ENCODE data around the gene ITSN2. TPM values are rescaled to one million over a fixed set of nuclear protein-coding genes. Genes with fewer than 3 reads are reported as not detected.

ITSN2 gene
- total RNA-seq, 1 experiment from 2014 or later = 26.5 TPM

- H4K20me1 ChIP-seq (ENCODE audit: insufficient read depth) = no peaks in the 10 kb centered on the region
- ChIA-PET RAD21 (ENCODE audit: low non-redundant PET in 1 of 2, low total read pairs in 2 of 2, uncharacterized antibody in 2 of 2, unreplicated experiment in 2 of 2) (interaction anchor here in 1 of 2 experiments (0.6 kb wide), 1 partner anchor 228 kb away, joined by 5 read pairs; no protein-coding TSS in a partner anchor), POLR2A (no interaction called here), CTCF (no interaction called here)
- no peak overlapping the region for H3K4me3 ChIP-seq (replicated peaks in 1 of 2; ENCODE audit: low read depth in 1 of 2, low read length in 2 of 2)
- H3K27me3 ChIP-seq (ENCODE audit: insufficient read depth, low read length) = no peaks in the 10 kb centered on the region
- no peaks in the 10 kb centered on the region for H3K79me2 ChIP-seq (ENCODE audit: insufficient read depth, low read length)
- TF ChIP-seq YY1 (IDR thresholded peaks at IDR 0.05; ENCODE audit: extremely low read depth, insufficient replicate concordance, low read depth, low read length) (no peak), POLR2AphosphoS5 (IDR thresholded peaks at IDR 0.05; ENCODE audit: low read depth, low read length) (no peak), JUND (IDR thresholded peaks at IDR 0.05) (no peak), ZBTB33 (IDR thresholded peaks at IDR 0.05; ENCODE audit: extremely low read depth, insufficient replicate concordance, low read length) (no peak)
- H3K9ac ChIP-seq (ENCODE audit: low read length) = no peak overlapping the region
- H3K9me3 ChIP-seq (ENCODE audit: control insufficient read depth in 1 of 2, insufficient read depth in 1 of 2, low read depth in 1 of 2, low read length in 2 of 2) = no peaks in the 10 kb centered on the region
- no peak for ATAC-seq
- H3K36me3 ChIP-seq (ENCODE audit: control insufficient read depth in 1 of 2, insufficient read depth in 2 of 2, low read length in 2 of 2) = no peaks in the 10 kb centered on the region
- intact Hi-C loops (cut with micrococcal nuclease) = no loop called here
- H3K4me2 ChIP-seq (ENCODE audit: low read length) = no peak overlapping the region
- BruUV-seq (replicated peaks) = no TSS peak
- H2AFZ ChIP-seq (ENCODE audit: low read depth, low read length, poor library complexity, severe bottlenecking) = no peak overlapping the region
- DNase-seq (ENCODE audit: low read depth, low spot score) = no peak
- no peak overlapping the region for H3K27ac ChIP-seq (ENCODE audit: low read depth, low read length)
- no peaks in the 10 kb centered on the region for H3K9me2 ChIP-seq (ENCODE audit: insufficient read depth)
- no peaks in the 10 kb centered on the region for H3K4me1 ChIP-seq (ENCODE audit: control insufficient read depth in 1 of 2, insufficient read depth in 2 of 2, low read length in 2 of 2)
Measured at GRCh38 chr2:24372033-24372432, 11.7 kb upstream of the ITSN2 start.

GRCh38 chr2:24365826-24366225, 5.5 kb upstream of the ITSN2 start:
- no peak overlapping the region for H3K27ac ChIP-seq (ENCODE audit: low read depth, low read length)
- no peak overlapping the region for H3K9ac ChIP-seq (ENCODE audit: low read length)
- no peaks in the 10 kb centered on the region for H4K20me1 ChIP-seq (ENCODE audit: insufficient read depth)
- no TSS peak for BruUV-seq (replicated peaks)
- no peaks in the 10 kb centered on the region for H3K9me3 ChIP-seq (ENCODE audit: control insufficient read depth in 1 of 2, insufficient read depth in 1 of 2, low read depth in 1 of 2, low read length in 2 of 2)
- TF ChIP-seq POLR2AphosphoS5 (IDR thresholded peaks at IDR 0.05; ENCODE audit: low read depth, low read length) (no peak), CBX3 (IDR thresholded peaks at IDR 0.05; ENCODE audit: low read depth) (no peak), SP1 (IDR thresholded peaks at IDR 0.05; ENCODE audit: low read depth) (no peak), EZH2 (IDR thresholded peaks at IDR 0.05) (no peak), ATF3 (IDR thresholded peaks at IDR 0.05) (no peak), ZFX (IDR thresholded peaks at IDR 0.05) (no peak), ELF1 (IDR thresholded peaks at IDR 0.05; ENCODE audit: borderline replicate concordance, low read depth) (no peak)
- ChIA-PET POLR2A (no interaction called here), RAD21 (ENCODE audit: low non-redundant PET in 1 of 2, low total read pairs in 2 of 2, uncharacterized antibody in 2 of 2, unreplicated experiment in 2 of 2) (no interaction called here), CTCF (no interaction called here)
- peaks cover 5 to 17% of the 10 kb centered on the region in 2 experiments; a peak in 3 of 4 replicates for H3K4me1 ChIP-seq (ENCODE audit: control insufficient read depth in 1 of 2, insufficient read depth in 2 of 2, low read length in 2 of 2)
- no peaks in the 10 kb centered on the region for H3K27me3 ChIP-seq (ENCODE audit: insufficient read depth, low read length)
- ATAC-seq (no peak), DNase-seq (ENCODE audit: low read depth, low spot score) (no peak)
- H3K9me2 ChIP-seq (ENCODE audit: insufficient read depth) = no peaks in the 10 kb centered on the region
- no peaks in the 10 kb centered on the region for H3K36me3 ChIP-seq (ENCODE audit: control insufficient read depth in 1 of 2, insufficient read depth in 2 of 2, low read length in 2 of 2)
- no peaks in the 10 kb centered on the region for H3K79me2 ChIP-seq (ENCODE audit: insufficient read depth, low read length)
- peak overlapping the region; percentile 49 for H2AFZ ChIP-seq (ENCODE audit: low read depth, low read length, poor library complexity, severe bottlenecking)
- no peak overlapping the region for H3K4me2 ChIP-seq (ENCODE audit: low read length)
- intact Hi-C loops (cut with micrococcal nuclease) = no loop called here
- H3K4me3 ChIP-seq (replicated peaks in 1 of 2; ENCODE audit: low read depth in 1 of 2, low read length in 2 of 2) = no peak overlapping the region

Data from HCT116 (cell line).